SK-N-SH (cell line): Measurements from ENCODE around the gene UGT2A1. TPM values are rescaled to one million over a fixed set of nuclear protein-coding genes. Genes with fewer than 3 reads are reported as not detected.

Experiments
- CTCF ChIA-PET: fragments of 300-600, 350-600 bp; formaldehyde crosslinking; extraction: SDS; loops from one replicate; lab custom pipeline; 2021; lab: Yijun Ruan, JAX
- POLR2A ChIA-PET: fragments of 350-600 bp; sonication (Branson Sonifier 250); formaldehyde crosslinking; extraction: SDS; loops from one replicate; lab custom pipeline; 2020; ENCODE audit warnings: antibody characterized with exemption, inconsistent platforms; lab: Yijun Ruan, JAX
- DNase-seq: peaks from one replicate; pipeline ENCODE4 v3.0.0; 2012
- H2AFZ ChIP-seq: fragments of 200-600 bp; sonication (generic); 2 replicates; pipeline ENCODE4 v1.8.1; 2016; ENCODE audit warnings: antibody characterized with exemption, mild to moderate bottlenecking, low read depth
- H3F3A ChIP-seq: fragments of 200-600 bp; sonication (generic); replicated peaks from 2 replicates; pipeline ENCODE3; 2016; ENCODE audit warnings: antibody characterized with exemption, mild to moderate bottlenecking; ENCODE audit not compliant: insufficient read depth
- H3K27ac ChIP-seq, 2 experiments: fragments of 200-500 bp in 1 of 2; fragments of 200-600 bp in 1 of 2; sonication (Bioruptor generic) in 1 of 2; sonication (generic), shearing (Covaris generic) in 1 of 2; 2 replicates each; pipeline versions ENCODE4 v1.5.1 to v1.6.1; 2014 to 2016; ENCODE audit warnings: low read depth in 2 of 2, inconsistent platforms in 1 of 2, low read length in 1 of 2, mild to moderate bottlenecking in 1 of 2, mixed read lengths in 1 of 2
- H3K27me3 ChIP-seq: fragments of 200-600 bp; sonication (generic), shearing (Covaris generic); 2 replicates; pipeline ENCODE4 v1.6.1; 2016; ENCODE audit warnings: mixed run types; ENCODE audit not compliant: insufficient read depth
- H3K36me3 ChIP-seq, 2 experiments: fragments of 200-500 bp in 1 of 2; fragments of 200-600 bp in 1 of 2; sonication (Bioruptor generic) in 1 of 2; sonication (generic) in 1 of 2; replicated peaks in 1 of 2; 2 replicates each; pipeline versions ENCODE3 to v1.5.1; 2014 to 2016; ENCODE audit warnings: low read length in 1 of 2, mild to moderate bottlenecking in 1 of 2; ENCODE audit not compliant: insufficient read depth in 2 of 2, control insufficient read depth in 1 of 2
- H3K4me1 ChIP-seq, 2 experiments: fragments of 200-500 bp in 1 of 2; fragments of 200-600 bp in 1 of 2; sonication (Bioruptor generic) in 1 of 2; sonication (generic), shearing (Covaris generic) in 1 of 2; 2 replicates each; pipeline versions ENCODE4 v1.5.1 to v1.6.1; 2014 to 2016; ENCODE audit warnings: low read depth in 1 of 2, low read length in 1 of 2, mixed run types in 1 of 2; ENCODE audit not compliant: insufficient read depth in 2 of 2, control insufficient read depth in 1 of 2
- H3K4me2 ChIP-seq: fragments of 200-600 bp; sonication (generic), shearing (Covaris generic); 2 replicates; pipeline ENCODE4 v1.6.1; 2017; ENCODE audit warnings: mixed run types
- H3K4me3 ChIP-seq, 2 experiments: fragments of 200-500 bp in 1 of 2; fragments of 200-600 bp in 1 of 2; sonication (Bioruptor generic) in 1 of 2; sonication (generic), shearing (Covaris generic) in 1 of 2; 2 replicates each; pipeline versions ENCODE4 v1.5.1 to v1.8.1; 2014 to 2016; ENCODE audit warnings: low read depth in 2 of 2, inconsistent platforms in 1 of 2, low read length in 1 of 2, mild to moderate bottlenecking in 1 of 2, mixed read lengths in 1 of 2, moderate library complexity in 1 of 2
- H3K79me2 ChIP-seq: fragments of 200-600 bp; sonication (generic); 2 replicates; pipeline ENCODE4 v1.8.1; 2017; ENCODE audit warnings: mild to moderate bottlenecking; ENCODE audit not compliant: insufficient read depth
- H3K9ac ChIP-seq: fragments of 200-600 bp; sonication (generic); 2 replicates; pipeline ENCODE4 v1.6.1; 2017; ENCODE audit warnings: mixed run types
- H3K9me2 ChIP-seq: fragments of 200-600 bp; sonication (generic); 2 replicates; pipeline ENCODE4 v1.6.1; 2017; ENCODE audit warnings: mixed run types
- H3K9me3 ChIP-seq: fragments of 200-600 bp; sonication (generic); 2 replicates; pipeline ENCODE4 v1.6.1; 2017; ENCODE audit warnings: mixed run types, mild to moderate bottlenecking, moderate library complexity
- H4K20me1 ChIP-seq: fragments of 200-600 bp; sonication (generic); 2 replicates; pipeline ENCODE4 v1.6.1; 2017; ENCODE audit warnings: mild to moderate bottlenecking, mixed run types; ENCODE audit not compliant: insufficient read depth
- CHD2 ChIP-seq: fragments of 150-350 bp; IDR thresholded peaks from 2 replicates; pipeline ENCODE4 v1.6.1; 2018; ENCODE audit warnings: low read length; ENCODE audit not compliant: partially characterized antibody
- ELF1 ChIP-seq: IDR thresholded peaks from 2 replicates; pipeline ENCODE4 v1.4.0; 2012
- EP300 ChIP-seq, 2 experiments: IDR thresholded peaks; 2 replicates each; pipeline versions ENCODE4 v1.4.0 to v1.6.1; 2012; ENCODE audit warnings: borderline replicate concordance in 1 of 2, low read depth in 1 of 2, low read length in 1 of 2
- EZH2phosphoT487 ChIP-seq: fragments of 200-600 bp; sonication (generic); IDR thresholded peaks from 2 replicates; pipeline ENCODE4 v1.6.1; 2017; ENCODE audit warnings: low read depth, mixed run types, mild to moderate bottlenecking, antibody characterized with exemption, moderate library complexity, borderline replicate concordance
- FOSL2 ChIP-seq: IDR thresholded peaks from 2 replicates; pipeline ENCODE4 v1.4.0; 2012; ENCODE audit warnings: low read depth, mild to moderate bottlenecking, moderate library complexity, borderline replicate concordance
- FOXM1 ChIP-seq: IDR thresholded peaks from 2 replicates; pipeline ENCODE4 v1.4.0; 2012; ENCODE audit warnings: low read depth, mild to moderate bottlenecking
- GABPA ChIP-seq: IDR thresholded peaks from 2 replicates; pipeline ENCODE4 v1.4.0; 2012; ENCODE audit warnings: low read depth, mild to moderate bottlenecking
- GATA2 ChIP-seq: sonication (generic); formaldehyde crosslinking; IDR thresholded peaks from 2 replicates; pipeline ENCODE4 v1.5.0; 2020; ENCODE audit warnings: mild to moderate bottlenecking, missing genetic modification reagents
- IRF3 ChIP-seq: fragments of 150-350 bp; IDR thresholded peaks from 2 replicates; pipeline ENCODE4 v1.6.1; 2016; ENCODE audit warnings: mild to moderate bottlenecking, low read depth, low read length
- JUND ChIP-seq: IDR thresholded peaks from 2 replicates; pipeline ENCODE4 v1.4.0; 2012
- MXI1 ChIP-seq: IDR thresholded peaks from 2 replicates; pipeline ENCODE4 v1.6.1; 2012; ENCODE audit warnings: mild to moderate bottlenecking, low read depth, low read length, improper control_type of control experiment
- NFIC ChIP-seq: IDR thresholded peaks from 2 replicates; pipeline ENCODE4 v1.4.0; 2012; ENCODE audit warnings: borderline replicate concordance
- RFX5 ChIP-seq: IDR thresholded peaks from 2 replicates; pipeline ENCODE4 v1.6.1; 2012; ENCODE audit warnings: mild to moderate bottlenecking, improper control_type of control experiment, low read length
- TAF1 ChIP-seq: IDR thresholded peaks from 2 replicates; pipeline ENCODE4 v1.6.1; 2012; ENCODE audit warnings: low read depth, mild to moderate bottlenecking, low read length, moderate library complexity, borderline replicate concordance
- TCF12 ChIP-seq: IDR thresholded peaks from 2 replicates; pipeline ENCODE4 v1.4.0; 2012
- USF1 ChIP-seq: IDR thresholded peaks from 2 replicates; pipeline ENCODE4 v1.4.0; 2012; ENCODE audit warnings: low read depth, borderline replicate concordance
- USF2 ChIP-seq: fragments of 150-350 bp; IDR thresholded peaks from 2 replicates; pipeline ENCODE4 v1.6.1; 2017; ENCODE audit warnings: antibody characterized with exemption, low read length, low read depth, borderline replicate concordance
- YY1 ChIP-seq: IDR thresholded peaks from 2 replicates; pipeline ENCODE4 v1.4.0; 2012; ENCODE audit warnings: low read depth, mild to moderate bottlenecking
- WGBS: methylation state at CpG from one replicate; pipeline ENCODE4 v1.1.6; 2017; ENCODE audit warnings: low lambda C conversion rate; 5-methylcytosine and 5-hydroxymethylcytosine counted together
- polyA plus RNA-seq, 3 experiments: library from polyadenylated mRNA; depleted of rRNA; stranded (reverse); fragments of >200 nt; gene quantifications; 2 replicates each; pipeline ENCODE4 v1.2.3, GENCODE V29; 2012
- TF ChIP-seq, protein P1 (sequence below): IDR thresholded peaks from 2 replicates; pipeline ENCODE4 v1.4.0; 2012; ENCODE audit warnings: low read depth, borderline replicate concordance
- TF ChIP-seq, protein P2 (sequence below): IDR thresholded peaks from 2 replicates; pipeline ENCODE4 v1.4.0; 2012; ENCODE audit warnings: low read depth

Gene UGT2A1
- polyA plus RNA-seq, 1 of the 3 experiments (the other 2 are of a cell fraction): 0.10 TPM

DNA sequence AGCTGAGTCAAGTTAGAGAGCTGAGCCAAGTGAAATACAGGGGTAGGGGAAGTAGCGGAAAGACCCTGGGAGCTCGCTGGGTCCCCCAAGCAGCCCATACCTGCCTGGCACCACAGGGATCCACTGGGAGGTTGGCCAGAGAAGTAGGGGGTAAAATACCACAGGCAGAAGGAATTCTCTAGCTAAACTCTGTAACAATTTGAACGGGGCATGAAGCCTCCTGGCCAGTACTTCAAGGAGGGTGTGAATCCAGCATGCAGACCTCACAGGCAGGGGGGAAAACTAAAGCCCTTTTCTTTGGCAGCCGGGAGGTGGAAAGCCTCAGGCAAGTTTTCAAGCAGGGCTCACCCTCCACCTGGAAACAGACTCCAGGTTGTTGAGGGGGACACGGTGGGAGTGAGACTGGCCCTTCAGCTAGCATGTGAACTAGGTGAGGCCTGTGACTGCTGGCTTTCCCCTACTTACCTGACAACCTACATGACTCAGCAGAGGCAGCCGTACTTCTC lies 3.7 kb upstream of the UGT2A1 start:
- Histone ChIP-seq H3K9ac (no peak overlapping the region), H3K4me1 (no peaks in the 10 kb centered on the region; a peak in 1 of 4 replicates), H4K20me1 (no peaks in the 10 kb centered on the region), H3K27me3 (no peaks in the 10 kb centered on the region), H3K36me3 (no peaks in the 10 kb centered on the region), H3K4me2 (no peak overlapping the region), H3K79me2 (no peaks in the 10 kb centered on the region), H3K9me2 (no peaks in the 10 kb centered on the region), H3K4me3 (no peak overlapping the region), H3K27ac (no peak overlapping the region), H2AFZ (no peak overlapping the region), H3F3A (no peaks in the 10 kb centered on the region), H3K9me3 (no peaks in the 10 kb centered on the region)
- ChIA-PET CTCF (no interaction called here), POLR2A (no interaction called here)
- TF ChIP-seq YY1 (no peak), USF2 (no peak), TCF12 (no peak), CHD2 (no peak), MXI1 (no peak)
- TF ChIP-seq, protein P1, sequence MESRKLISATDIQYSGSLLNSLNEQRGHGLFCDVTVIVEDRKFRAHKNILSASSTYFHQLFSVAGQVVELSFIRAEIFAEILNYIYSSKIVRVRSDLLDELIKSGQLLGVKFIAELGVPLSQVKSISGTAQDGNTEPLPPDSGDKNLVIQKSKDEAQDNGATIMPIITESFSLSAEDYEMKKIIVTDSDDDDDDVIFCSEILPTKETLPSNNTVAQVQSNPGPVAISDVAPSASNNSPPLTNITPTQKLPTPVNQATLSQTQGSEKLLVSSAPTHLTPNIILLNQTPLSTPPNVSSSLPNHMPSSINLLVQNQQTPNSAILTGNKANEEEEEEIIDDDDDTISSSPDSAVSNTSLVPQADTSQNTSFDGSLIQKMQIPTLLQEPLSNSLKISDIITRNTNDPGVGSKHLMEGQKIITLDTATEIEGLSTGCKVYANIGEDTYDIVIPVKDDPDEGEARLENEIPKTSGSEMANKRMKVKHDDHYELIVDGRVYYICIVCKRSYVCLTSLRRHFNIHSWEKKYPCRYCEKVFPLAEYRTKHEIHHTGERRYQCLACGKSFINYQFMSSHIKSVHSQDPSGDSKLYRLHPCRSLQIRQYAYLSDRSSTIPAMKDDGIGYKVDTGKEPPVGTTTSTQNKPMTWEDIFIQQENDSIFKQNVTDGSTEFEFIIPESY: no peak
- TF ChIP-seq, protein P2, sequence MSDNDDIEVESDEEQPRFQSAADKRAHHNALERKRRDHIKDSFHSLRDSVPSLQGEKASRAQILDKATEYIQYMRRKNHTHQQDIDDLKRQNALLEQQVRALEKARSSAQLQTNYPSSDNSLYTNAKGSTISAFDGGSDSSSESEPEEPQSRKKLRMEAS: no peak
- DNase-seq: no peak
- 45% methylated on average over 6 of the region's 6 CpGs for WGBS

DNA sequence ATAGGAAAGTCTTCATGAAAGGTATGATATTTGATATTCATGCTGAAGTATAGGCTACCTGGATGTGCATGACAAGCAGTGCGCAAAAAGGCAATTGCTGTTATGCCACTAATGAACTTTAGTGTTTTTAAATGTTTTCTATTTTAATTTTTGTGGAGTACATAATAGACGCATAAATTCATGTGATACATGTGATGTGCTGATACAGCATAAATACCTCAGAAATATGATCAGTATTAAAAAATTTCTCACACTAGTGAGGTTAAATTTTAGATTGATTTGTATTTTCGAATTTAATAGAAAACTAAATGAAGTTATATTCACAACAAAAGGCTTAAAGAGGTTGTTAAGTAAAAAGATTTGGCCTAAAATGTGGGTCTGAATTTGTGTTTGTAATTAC lies 2.2 kb downstream of the UGT2A1 start:
- Histone ChIP-seq H3K4me1 (peaks cover 0 to 9% of the 10 kb centered on the region in 2 experiments; a peak in 2 of 4 replicates), H3K36me3 (no peaks in the 10 kb centered on the region), H4K20me1 (no peaks in the 10 kb centered on the region), H3K9me3 (no peaks in the 10 kb centered on the region), H3K79me2 (no peaks in the 10 kb centered on the region), H2AFZ (no peak overlapping the region), H3K27ac (no peak overlapping the region), H3F3A (no peaks in the 10 kb centered on the region), H3K9me2 (no peaks in the 10 kb centered on the region), H3K9ac (no peak overlapping the region), H3K27me3 (no peaks in the 10 kb centered on the region), H3K4me3 (no peak overlapping the region), H3K4me2 (no peak overlapping the region)
- TF ChIP-seq ELF1 (no peak), JUND (no peak), FOXM1 (no peak), FOSL2 (no peak), EZH2phosphoT487 (no peak), YY1 (no peak), USF1 (no peak), GATA2 (CRISPR knock-in tag) (no peak), RFX5 (no peak), NFIC (no peak), USF2 (no peak), IRF3 (no peak), EP300 (IDR thresholded peaks at IDR 0.05; ENCODE audit: borderline replicate concordance in 1 of 2, low read depth in 1 of 2, low read length in 1 of 2) (no peak), GABPA (no peak), TAF1 (no peak)
- TF ChIP-seq, protein P2: no peak
- 26% methylated on average over 3 of the region's 3 CpGs for WGBS
- DNase-seq: no peak
- POLR2A ChIA-PET: no interaction called here
- CTCF ChIA-PET: interaction anchor here (0.6 kb wide), 1 partner anchor 94 kb away, joined by 3 read pairs; no protein-coding TSS in a partner anchor
